T-helper 2 cell treated with Interferon-gamma antibody and Interleukin-4, amounts not matched to agents 5 μg/mL and 100 μg/mL, for 36 hours (primary cell): ENCODE data around the gene BPIFB1.

Experiments used
- DNase-seq: peaks from one replicate; pipeline ENCODE4 v3.0.0; 2021; ENCODE audit warnings: low spot score
- H3K27ac Mint-ChIP-seq: one replicate; pipeline ENCODE4 v1.8.0; 2021; ENCODE audit warnings: mild to moderate bottlenecking, mixed read lengths
- H3K27me3 Mint-ChIP-seq: one replicate; pipeline ENCODE4 v1.8.0; 2021; ENCODE audit warnings: low read depth, mixed read lengths
- H3K36me3 Mint-ChIP-seq: one replicate; pipeline ENCODE4 v1.8.0; 2021; ENCODE audit warnings: low read depth, mixed read lengths
- H3K4me1 Mint-ChIP-seq: one replicate; pipeline ENCODE4 v1.8.0; 2021; ENCODE audit warnings: low read depth, mixed read lengths
- H3K4me3 Mint-ChIP-seq: one replicate; pipeline ENCODE4 v1.8.0; 2022; ENCODE audit warnings: mild to moderate bottlenecking, moderate library complexity, mixed read lengths
- H3K9me3 Mint-ChIP-seq: one replicate; pipeline ENCODE4 v1.8.0; 2021; ENCODE audit warnings: mixed read lengths

Gene BPIFB1

DNA sequence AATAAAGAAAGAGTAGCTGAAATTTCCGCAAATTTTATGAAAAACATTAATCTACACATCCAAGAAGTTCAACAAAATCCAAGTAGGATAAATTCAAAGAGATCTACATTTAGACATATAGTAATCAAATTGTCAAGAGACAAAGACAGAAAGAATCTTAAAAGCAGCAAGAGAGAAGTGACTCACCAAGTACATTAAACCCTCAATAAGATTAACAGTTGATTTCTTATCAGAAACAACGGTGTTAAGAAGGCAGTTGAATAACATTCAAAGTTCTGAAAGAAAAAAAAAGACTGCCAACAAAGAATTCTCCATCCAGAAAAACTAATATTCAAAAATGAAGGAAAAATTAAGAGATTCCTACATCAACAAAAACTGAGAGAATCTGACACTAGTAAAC, 28.0 kb upstream of the BPIFB1 start:
- Mint-ChIP-seq H3K36me3 (no peaks in the 10 kb centered on the region), H3K4me1 (no peaks in the 10 kb centered on the region), H3K9me3 (no peaks in the 10 kb centered on the region), H3K4me3 (no peak overlapping the region), H3K27me3 (peaks cover 5% of the 10 kb centered on the region), H3K27ac (no peak overlapping the region)
- no peak for DNase-seq

- Mint-ChIP-seq H3K4me1 (no peaks in the 10 kb centered on the region), H3K27me3 (peaks cover 17% of the 10 kb centered on the region), H3K27ac (no peak overlapping the region), H3K9me3 (no peaks in the 10 kb centered on the region), H3K4me3 (no peak overlapping the region), H3K36me3 (no peaks in the 10 kb centered on the region)
- DNase-seq, result no peak
These were observed 25.8 kb upstream of the BPIFB1 start for GRCh38 chr20:33257237-33257636.

GRCh38 chr20:33259371-33259770, 23.6 kb upstream of the BPIFB1 start:
- no peak overlapping the region for H3K27ac Mint-ChIP-seq
- no peaks in the 10 kb centered on the region for H3K36me3 Mint-ChIP-seq
- DNase-seq, result no peak

GRCh38 chr20:33261465-33261864, 21.5 kb upstream of the BPIFB1 start:
- no peak overlapping the region for H3K27ac Mint-ChIP-seq

More at GRCh38 chr20:33259371-33259770, 23.6 kb upstream of the BPIFB1 start:
- no peaks in the 10 kb centered on the region for H3K4me1 Mint-ChIP-seq
- no peak overlapping the region for H3K4me3 Mint-ChIP-seq
- H3K9me3 Mint-ChIP-seq, result no peaks in the 10 kb centered on the region
- H3K27me3 Mint-ChIP-seq, result peaks cover 26% of the 10 kb centered on the region

GRCh38 chr20:33262658-33263065, 20.4 kb upstream of the BPIFB1 start:
- no peak overlapping the region for H3K27ac Mint-ChIP-seq
- no peak for DNase-seq

More at GRCh38 chr20:33261465-33261864, 21.5 kb upstream of the BPIFB1 start:
- Mint-ChIP-seq H3K9me3 (no peaks in the 10 kb centered on the region), H3K4me3 (no peak overlapping the region), H3K4me1 (no peaks in the 10 kb centered on the region), H3K36me3 (no peaks in the 10 kb centered on the region), H3K27me3 (peaks cover 22% of the 10 kb centered on the region)
- no peak for DNase-seq

DNA sequence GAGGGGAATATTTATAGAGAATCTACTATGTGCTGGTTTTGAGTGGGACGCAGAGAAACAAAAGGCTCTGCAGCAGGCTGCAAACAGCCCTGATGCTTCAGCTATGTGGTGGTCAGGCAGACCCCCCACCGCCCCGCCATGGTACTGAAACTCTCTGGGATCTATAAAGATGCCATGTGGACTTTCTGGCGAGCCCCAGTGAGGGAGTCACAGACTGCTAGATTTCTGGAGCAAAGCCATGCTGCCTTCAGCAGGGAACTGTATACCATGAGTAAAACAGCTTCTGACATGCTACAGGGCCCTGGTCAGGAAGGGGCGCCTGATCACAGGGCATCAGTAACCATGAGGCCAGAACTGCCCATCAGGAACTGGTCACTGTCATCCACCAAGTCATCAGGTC, 19.2 kb upstream of the BPIFB1 start:
- Mint-ChIP-seq H3K27ac (no peak overlapping the region), H3K27me3 (peaks cover 24% of the 10 kb centered on the region), H3K36me3 (no peaks in the 10 kb centered on the region), H3K4me1 (no peaks in the 10 kb centered on the region), H3K4me3 (no peak overlapping the region), H3K9me3 (no peaks in the 10 kb centered on the region)
- no peak for DNase-seq

More at GRCh38 chr20:33262658-33263065, 20.4 kb upstream of the BPIFB1 start:
- Mint-ChIP-seq H3K36me3 (no peaks in the 10 kb centered on the region), H3K4me1 (no peaks in the 10 kb centered on the region), H3K27me3 (peaks cover 22% of the 10 kb centered on the region), H3K9me3 (no peaks in the 10 kb centered on the region), H3K4me3 (no peak overlapping the region)

DNA sequence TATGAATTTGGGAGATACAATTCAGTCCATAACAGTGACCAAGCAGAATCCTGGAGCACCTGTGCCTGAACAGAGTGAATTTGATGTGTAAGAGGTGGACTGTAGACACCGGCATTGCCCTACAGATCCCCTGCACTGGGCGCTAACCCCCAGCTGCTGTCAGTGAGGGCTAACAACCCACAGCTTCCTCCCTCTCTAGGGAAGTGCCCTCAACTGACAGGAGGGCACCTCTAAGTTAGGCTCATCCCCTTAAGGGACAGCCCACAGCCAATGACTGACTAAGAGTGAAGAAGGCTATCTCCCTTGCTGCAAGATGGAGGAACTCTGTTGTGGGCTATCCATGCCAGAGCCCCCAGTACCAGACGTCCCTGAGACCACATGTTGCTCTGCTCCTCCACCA, 15.3 kb upstream of the BPIFB1 start:
- Mint-ChIP-seq H3K27me3 (peaks cover 12% of the 10 kb centered on the region), H3K36me3 (no peaks in the 10 kb centered on the region), H3K27ac (no peak overlapping the region), H3K9me3 (no peaks in the 10 kb centered on the region), H3K4me1 (no peaks in the 10 kb centered on the region), H3K4me3 (no peak overlapping the region)
- no peak for DNase-seq

DNA sequence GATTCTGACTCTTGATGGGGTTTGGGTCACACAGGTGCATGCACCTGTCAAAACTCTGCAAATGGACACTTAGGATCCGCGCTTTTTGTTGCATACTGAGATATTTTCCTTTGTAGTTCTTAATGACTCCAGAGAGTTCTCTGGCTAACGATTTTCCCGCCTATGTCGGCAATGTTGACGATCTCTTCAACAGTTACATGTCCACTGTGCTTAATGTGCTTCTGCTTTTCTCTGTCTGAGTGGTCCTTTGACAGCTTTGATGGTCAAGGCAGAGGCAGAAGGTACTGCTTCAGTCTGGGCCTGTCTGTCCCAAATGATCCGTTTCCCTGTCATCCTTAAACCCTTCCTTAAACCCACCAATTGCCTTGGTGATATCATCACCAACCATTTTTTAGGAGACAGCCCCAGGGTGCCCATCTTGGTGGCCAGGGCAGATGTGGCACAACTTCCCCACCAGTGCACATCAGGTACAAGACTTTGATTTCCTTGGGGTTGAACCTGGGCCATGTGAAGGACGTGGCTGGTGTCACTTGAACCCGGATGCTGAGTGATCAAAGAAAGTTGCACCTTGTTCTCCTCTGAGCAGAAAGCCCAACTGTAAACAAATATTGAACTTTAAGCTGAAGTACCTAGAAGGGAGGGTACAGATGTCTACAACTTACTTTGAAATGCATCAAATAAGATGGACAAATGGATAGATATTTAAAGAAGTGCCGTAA, 10.7 kb upstream of the BPIFB1 start:
- Mint-ChIP-seq H3K27ac (no peak overlapping the region), H3K27me3 (peaks cover 6% of the 10 kb centered on the region), H3K4me1 (no peaks in the 10 kb centered on the region), H3K4me3 (no peak overlapping the region), H3K9me3 (no peaks in the 10 kb centered on the region), H3K36me3 (no peaks in the 10 kb centered on the region)
- DNase-seq, result no peak

- no peaks in the 10 kb centered on the region for H3K36me3 Mint-ChIP-seq
- H3K9me3 Mint-ChIP-seq, result no peaks in the 10 kb centered on the region
- H3K27me3 Mint-ChIP-seq, result peaks cover 6% of the 10 kb centered on the region
- no peak for DNase-seq
- H3K4me3 Mint-ChIP-seq, result no peak overlapping the region
- H3K27ac Mint-ChIP-seq, result no peak overlapping the region
- no peaks in the 10 kb centered on the region for H3K4me1 Mint-ChIP-seq
These were observed 9.7 kb upstream of the BPIFB1 start for GRCh38 chr20:33273117-33273851.

GRCh38 chr20:33275215-33275614, 7.8 kb upstream of the BPIFB1 start:
- no peak for DNase-seq
- Mint-ChIP-seq H3K27me3 (peaks cover 3% of the 10 kb centered on the region), H3K4me1 (no peaks in the 10 kb centered on the region), H3K27ac (no peak overlapping the region), H3K9me3 (no peaks in the 10 kb centered on the region), H3K36me3 (no peaks in the 10 kb centered on the region), H3K4me3 (no peak overlapping the region)

- Mint-ChIP-seq H3K4me3 (no peak overlapping the region), H3K27ac (no peak overlapping the region), H3K9me3 (no peaks in the 10 kb centered on the region), H3K36me3 (no peaks in the 10 kb centered on the region), H3K4me1 (no peaks in the 10 kb centered on the region), H3K27me3 (peaks cover 3% of the 10 kb centered on the region)
- no peak for DNase-seq
These were observed 7.1 kb upstream of the BPIFB1 start for GRCh38 chr20:33275871-33276270.

GRCh38 chr20:33276303-33277113, 6.5 kb upstream of the BPIFB1 start:
- no peaks in the 10 kb centered on the region for H3K9me3 Mint-ChIP-seq
- no peaks in the 10 kb centered on the region for H3K4me1 Mint-ChIP-seq
- peaks cover 3% of the 10 kb centered on the region for H3K27me3 Mint-ChIP-seq
- H3K36me3 Mint-ChIP-seq, result no peaks in the 10 kb centered on the region
- DNase-seq, result no peak
- no peak overlapping the region for H3K27ac Mint-ChIP-seq
- no peak overlapping the region for H3K4me3 Mint-ChIP-seq

GRCh38 chr20:33277471-33278441, 5.3 kb upstream of the BPIFB1 start:
- peaks cover 3% of the 10 kb centered on the region for H3K27me3 Mint-ChIP-seq
- no peaks in the 10 kb centered on the region for H3K9me3 Mint-ChIP-seq
- H3K27ac Mint-ChIP-seq, result no peak overlapping the region
- H3K4me1 Mint-ChIP-seq, result no peaks in the 10 kb centered on the region
- H3K36me3 Mint-ChIP-seq, result no peaks in the 10 kb centered on the region
- H3K4me3 Mint-ChIP-seq, result no peak overlapping the region
- DNase-seq, result no peak
